Stimulated activated CD8-positive, alpha-beta memory T cell treated with anti-CD3 and anti-CD28 coated beads, Interleukin-4, amount 100 ng/mL, for 24 hours (primary cell): ENCODE data around the gene LILRB5.
"Not testable (repeated sequence)": the region's sequence is repeated elsewhere in the genome, so short reads cannot be mapped to it uniquely, and the experiment has no call there.

Experiments
- DNase-seq: peaks from one replicate; pipeline ENCODE4 v3.0.0-alpha.2; 2020; ENCODE audit warnings: low read depth

The LILRB5 gene

DNA sequence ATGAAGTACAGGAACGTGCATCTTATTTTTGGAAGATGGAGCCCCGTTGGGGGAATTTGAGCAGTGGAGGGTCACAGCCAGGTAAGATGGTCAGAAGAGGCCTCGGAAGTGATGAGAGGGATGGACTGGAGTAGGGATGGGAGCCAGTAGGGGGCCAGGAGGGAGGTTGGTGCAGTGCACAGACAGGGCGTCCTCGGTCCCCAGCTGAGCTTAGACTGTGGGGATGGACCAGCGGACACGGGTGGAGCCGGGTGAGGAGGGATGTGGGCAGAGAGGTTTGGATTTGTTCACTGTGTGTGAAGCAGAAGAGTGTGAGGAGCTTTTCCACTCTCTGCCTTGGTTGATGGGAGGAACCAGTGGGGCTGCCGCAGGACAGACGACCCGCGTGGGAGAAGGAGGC, 45.8 kb downstream of the LILRB5 start:
- no peak for DNase-seq

- no peak for DNase-seq
Measured at GRCh38 chr19:54209811-54210494, 47.1 kb downstream of the LILRB5 start.

DNA sequence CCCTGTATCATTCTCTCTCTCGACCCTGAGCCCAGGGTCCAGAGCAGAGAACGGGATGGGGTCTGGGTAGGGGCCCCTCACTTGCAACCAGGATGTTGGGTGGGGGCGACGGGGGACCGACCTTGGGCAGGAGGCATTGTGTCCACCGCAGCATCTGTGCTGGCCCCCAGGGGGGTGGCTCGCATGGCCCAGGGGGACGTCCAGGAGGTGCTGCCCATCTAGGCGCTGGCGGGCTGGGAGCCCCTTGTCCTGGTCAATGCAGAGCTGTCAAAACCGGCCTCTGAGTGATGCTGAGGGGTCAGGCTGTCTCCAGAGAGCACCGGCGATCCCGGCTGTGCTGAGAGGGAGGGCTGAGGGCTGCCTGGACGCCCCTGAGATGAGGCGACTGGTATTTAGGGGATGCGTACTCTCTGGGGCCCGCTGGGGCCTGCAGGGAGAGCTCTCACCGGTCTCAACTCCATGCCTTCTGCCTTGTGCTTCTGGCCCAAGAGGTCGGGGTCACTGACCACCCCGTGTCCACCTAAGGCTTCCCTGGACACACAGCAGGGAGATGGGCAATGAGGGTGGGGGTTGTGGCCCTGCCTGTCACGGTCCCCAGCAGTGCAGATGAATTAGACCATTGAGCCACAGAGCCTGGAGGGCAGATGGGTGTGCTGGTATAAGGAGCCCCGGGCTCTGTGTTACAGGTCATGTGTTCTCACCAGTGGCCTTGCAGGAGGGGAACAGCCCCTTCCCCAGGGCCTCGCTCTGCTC, 47.8 kb downstream of the LILRB5 start:
- DNase-seq = no peak

- no peak for DNase-seq
Measured at GRCh38 chr19:54208784-54209057, 48.4 kb downstream of the LILRB5 start.

DNA sequence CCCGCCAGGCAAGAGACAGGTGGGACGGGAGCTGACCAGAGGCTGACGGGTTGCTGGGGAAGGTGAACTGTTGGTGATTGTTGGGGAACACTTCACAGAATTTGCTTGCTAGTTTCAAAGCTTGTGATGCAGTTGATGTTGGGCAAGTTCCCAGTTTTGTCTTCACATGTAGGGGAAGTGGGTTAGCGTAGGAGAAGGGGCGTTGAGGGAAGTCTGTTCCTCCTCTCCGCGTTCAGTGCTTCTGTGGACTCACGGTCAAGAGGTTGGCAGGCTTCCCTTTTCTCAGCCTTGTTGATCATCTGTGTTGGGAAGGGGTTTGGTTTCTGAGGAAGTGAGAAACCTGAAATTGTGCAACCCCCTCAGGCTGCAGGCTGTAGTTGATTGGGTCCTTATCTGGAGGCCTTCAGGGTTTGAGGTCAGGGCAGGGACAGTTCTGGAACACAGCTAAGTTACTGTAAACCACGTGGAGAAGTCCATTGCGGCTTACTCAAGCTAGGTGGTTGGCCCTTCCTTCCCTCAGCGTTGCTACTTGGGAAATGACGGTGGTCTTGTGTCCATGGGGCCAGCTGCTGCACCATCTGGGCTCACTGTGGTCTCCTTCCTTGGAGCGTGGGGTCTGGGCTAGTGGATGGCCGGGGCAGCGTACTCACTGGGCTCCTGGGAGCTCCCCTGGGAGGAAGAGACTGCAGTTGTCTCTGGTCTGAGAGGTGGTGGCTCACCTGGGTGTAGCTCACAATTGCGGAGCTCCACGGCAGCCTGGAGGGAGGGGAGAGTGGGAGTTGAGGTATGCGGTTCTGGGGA, 48.9 kb downstream of the LILRB5 start:
- no peak for DNase-seq

DNA sequence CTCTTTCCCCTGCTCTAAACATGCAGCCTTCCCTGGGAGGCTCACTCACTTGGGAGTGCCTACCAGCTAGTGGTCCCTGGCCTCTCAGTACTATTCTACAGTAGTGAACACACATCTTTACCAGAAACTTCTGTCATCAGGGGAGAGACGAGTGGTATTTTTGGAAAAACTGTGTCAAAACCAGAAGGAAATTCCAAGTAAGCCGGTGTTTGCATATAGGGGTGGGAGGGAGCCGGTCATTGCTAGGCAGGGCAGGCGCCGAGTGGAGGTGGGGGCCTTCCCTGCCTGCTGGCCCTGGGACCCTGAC, 49.4 kb downstream of the LILRB5 start:
- DNase-seq = no peak

DNA sequence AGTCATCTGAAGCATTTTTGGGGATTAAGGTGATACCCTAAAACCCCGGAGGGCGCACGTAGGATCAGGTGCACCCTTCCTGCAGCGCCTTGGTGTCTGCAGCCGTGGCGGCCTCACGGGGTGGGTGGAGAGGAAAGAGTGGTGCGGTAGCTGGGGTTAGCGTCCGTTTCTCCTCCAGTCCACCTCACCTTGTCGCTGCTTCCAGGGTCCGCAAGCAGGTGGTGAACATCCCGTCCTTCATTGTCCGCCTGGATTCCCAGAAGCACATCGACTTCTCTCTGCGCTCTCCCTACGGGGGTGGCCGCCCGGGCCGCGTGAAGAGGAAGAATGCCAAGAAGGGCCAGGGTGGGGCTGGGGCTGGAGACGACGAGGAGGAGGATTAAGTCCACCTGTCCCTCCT, 49.9 kb downstream of the LILRB5 start:
- DNase-seq = not testable (repeated sequence)

- DNase-seq = no peak
Measured at GRCh38 chr19:54206831-54207177, 50.3 kb downstream of the LILRB5 start.

- no peak for DNase-seq
Measured at GRCh38 chr19:54206030-54206830, 50.8 kb downstream of the LILRB5 start.

- DNase-seq = no peak
Measured at GRCh38 chr19:54204767-54205468, 52.2 kb downstream of the LILRB5 start.

DNA sequence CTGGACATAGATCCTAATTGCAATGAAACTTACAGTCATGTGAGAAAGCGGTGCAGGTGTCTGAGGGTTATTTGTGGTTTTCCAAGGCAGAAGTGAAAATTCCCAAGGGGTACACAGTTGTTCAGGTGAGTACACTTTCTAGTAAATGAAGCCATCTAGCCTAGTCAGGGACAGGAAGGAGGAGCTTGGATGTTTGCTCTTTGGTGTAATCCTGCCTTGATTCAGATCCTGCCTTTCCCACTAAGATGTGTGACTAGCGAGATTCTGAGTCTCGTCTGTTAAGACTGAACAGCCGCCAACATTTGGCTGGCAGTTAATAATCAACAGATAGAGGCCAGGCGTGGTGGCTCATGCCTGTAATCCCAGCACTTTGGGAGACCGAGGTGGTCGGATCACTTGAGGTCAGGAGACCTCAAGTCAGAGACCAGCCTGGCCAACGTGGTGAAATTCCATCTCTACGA, 53.9 kb downstream of the LILRB5 start:
- DNase-seq = no peak

DNA sequence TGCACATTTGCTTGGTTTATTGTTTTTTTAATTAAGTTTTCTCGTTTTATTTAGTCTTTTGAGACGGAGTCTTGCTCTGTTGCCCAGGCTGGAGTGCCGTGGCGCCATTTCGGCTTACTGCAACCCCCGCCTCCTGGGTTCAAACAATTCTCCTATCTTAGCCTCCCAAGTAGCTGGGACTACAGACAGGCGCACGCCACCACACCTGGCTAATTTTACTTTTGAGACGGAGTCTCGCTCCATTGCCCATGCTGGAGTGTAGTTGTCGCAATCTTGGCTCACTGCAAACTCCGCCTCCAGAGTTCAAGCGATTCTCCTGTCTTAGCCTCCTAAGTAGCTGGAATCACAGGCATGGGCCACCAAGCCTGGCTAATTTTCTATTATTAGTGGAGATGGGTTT, 55.1 kb downstream of the LILRB5 start:
- no peak for DNase-seq

DNA sequence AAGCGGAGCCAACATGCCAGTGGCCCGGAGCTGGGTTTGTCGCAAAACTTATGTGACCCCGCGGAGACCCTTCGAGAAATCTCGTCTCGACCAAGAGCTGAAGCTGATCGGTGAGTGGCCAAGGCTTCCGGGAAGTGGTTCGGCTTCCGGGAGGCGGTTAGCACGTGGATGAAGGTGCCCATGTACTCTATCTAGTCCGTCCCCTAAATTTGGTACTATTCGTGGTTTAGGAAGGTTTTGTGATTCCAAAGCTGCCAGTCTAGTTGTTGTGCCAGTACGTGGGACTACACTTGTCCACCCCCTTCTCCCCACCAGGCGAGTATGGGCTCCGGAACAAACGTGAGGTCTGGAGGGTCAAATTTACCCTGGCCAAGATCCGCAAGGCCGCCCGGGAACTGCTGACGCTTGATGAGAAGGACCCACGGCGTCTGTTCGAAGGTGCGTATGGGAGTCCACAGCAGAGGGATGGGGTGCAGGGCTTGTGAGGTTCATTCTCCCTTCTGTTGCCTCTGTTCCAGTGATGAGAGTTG, 55.8 kb downstream of the LILRB5 start:
- DNase-seq = no peak
